GM10248 (cell line): ENCODE data around the gene ISCU.

Source experiments
- CTCF ChIA-PET: fragments of 300-600 bp; sonication (Branson Sonifier 250); formaldehyde crosslinking; extraction: SDS; loops from one replicate; lab custom pipeline; 2021; ENCODE audit warnings: antibody characterized with exemption; lab: Yijun Ruan, JAX
- POLR2A ChIA-PET: fragments of 350-650 bp; sonication (Branson Sonifier 250); formaldehyde crosslinking; extraction: SDS; loops from one replicate; lab custom pipeline; 2020; ENCODE audit warnings: antibody characterized with exemption; lab: Yijun Ruan, JAX
- DNase-seq: peaks from one replicate; pipeline ENCODE4 v3.0.0; 2012; ENCODE audit errors: extremely low spot score
- CTCF ChIP-seq: IDR thresholded peaks from 2 replicates; pipeline ENCODE4 v1.5.1; 2012; ENCODE audit warnings: mild to moderate bottlenecking, low read depth; ENCODE audit errors: extremely low read depth, missing control alignments, control extremely low read depth

ISCU gene

GRCh38 chr12:108563136-108563803 lies 874 bp downstream of the ISCU start:
- DNase-seq, result peak; percentile 75
- POLR2A ChIA-PET, result interaction anchor here (1.1 kb wide), 2 partner anchors 31 to 72 kb away, joined by 3 read pairs; no protein-coding TSS in a partner anchor
- CTCF ChIA-PET, result interaction anchor here (0.6 to 22.9 kb wide), 17 partner anchors 9 to 529 kb away, joined by 3 to 543 read pairs (median 5); partner anchors contain the start of gene ALKBH2
- peak; percentile 83 for TF ChIP-seq CTCF

GRCh38 chr12:108563804-108564151 lies 1.4 kb downstream of the ISCU start:
- ChIA-PET POLR2A (no interaction called here), CTCF (interaction anchor here (0.6 to 22.9 kb wide), 17 partner anchors 9 to 529 kb away, joined by 3 to 543 read pairs (median 6); partner anchors contain the start of genes ALKBH2 and SELPLG)
- DNase-seq, result no peak
- TF ChIP-seq CTCF, result no peak

- TF ChIP-seq CTCF, result no peak
- ChIA-PET CTCF (interaction anchor here (0.9 to 22.9 kb wide), 13 partner anchors 8 to 530 kb away, joined by 3 to 543 read pairs (median 8); partner anchors contain the start of genes ALKBH2 and SELPLG), POLR2A (no interaction called here)
- DNase-seq, result no peak
Observed at GRCh38 chr12:108564724-108565123, 2.3 kb downstream of the ISCU start.

DNA sequence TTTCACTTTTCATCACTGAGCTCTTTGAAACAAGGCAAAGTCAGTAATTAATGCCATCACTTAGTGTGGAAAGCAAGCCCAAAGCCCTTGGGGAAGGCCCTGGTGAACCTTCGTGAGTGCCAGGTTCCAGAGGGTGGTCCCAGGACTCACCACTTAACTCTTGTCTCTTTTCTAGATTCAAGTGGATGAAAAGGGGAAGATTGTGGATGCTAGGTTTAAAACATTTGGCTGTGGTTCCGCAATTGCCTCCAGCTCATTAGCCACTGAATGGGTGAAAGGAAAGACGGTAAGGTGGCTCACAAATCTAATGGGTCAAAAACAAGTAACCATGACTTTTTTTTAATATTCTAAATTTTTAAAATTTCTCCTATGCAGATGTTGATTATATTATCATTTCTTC lies 2.8 kb downstream of the ISCU start:
- TF ChIP-seq CTCF, result no peak
- no peak for DNase-seq
- CTCF ChIA-PET, result interaction anchor here (0.9 to 22.9 kb wide), 13 partner anchors 7 to 530 kb away, joined by 3 to 543 read pairs (median 8); partner anchors contain the start of genes ALKBH2 and SELPLG
- POLR2A ChIA-PET, result interaction anchor here (1.1 kb wide), 1 partner anchor 286 kb away, joined by 3 read pairs; no protein-coding TSS in a partner anchor

- ChIA-PET CTCF (interaction anchor here (1.3 to 22.9 kb wide), 5 partner anchors 10 to 238 kb away, joined by 3 to 543 read pairs (median 14); partner anchors contain the start of gene SELPLG), POLR2A (interaction anchor here (1.1 kb wide), 1 partner anchor 285 kb away, joined by 3 read pairs; no protein-coding TSS in a partner anchor)
- no peak for DNase-seq
- no peak for TF ChIP-seq CTCF
Observed at GRCh38 chr12:108565976-108566375, 3.6 kb downstream of the ISCU start.

DNA sequence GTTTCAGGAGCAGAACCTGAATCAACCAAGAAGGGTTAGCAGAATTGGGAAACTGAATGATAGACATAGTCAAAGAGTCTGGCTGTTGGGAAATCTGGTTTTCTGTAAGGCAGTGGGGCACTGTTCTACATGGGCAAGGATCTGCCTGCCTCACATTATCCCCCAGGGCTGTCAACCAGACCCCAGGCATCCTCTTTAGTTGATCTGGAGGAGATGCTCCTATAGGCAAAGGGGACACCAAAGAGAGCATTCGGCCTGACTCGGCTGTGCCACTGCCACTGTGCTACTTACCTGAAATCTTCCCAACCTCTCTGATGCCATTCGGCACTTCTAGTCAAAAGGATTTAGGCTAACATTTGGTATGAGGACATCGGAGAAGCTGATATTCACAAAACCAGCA lies 4.1 kb downstream of the ISCU start:
- no peak for TF ChIP-seq CTCF
- CTCF ChIA-PET, result interaction anchor here (1.3 to 22.9 kb wide), 5 partner anchors 9 to 237 kb away, joined by 3 to 543 read pairs (median 14); partner anchors contain the start of gene SELPLG
- no peak for DNase-seq
- POLR2A ChIA-PET, result interaction anchor here (1.1 to 1.4 kb wide), 2 partner anchors 69 to 284 kb away, joined by 3 to 4 read pairs; no protein-coding TSS in a partner anchor
